HL-60 (cell line): ENCODE data around the gene TIGD1.

Experiments used
- DNase-seq, 2 experiments: peaks; one replicate each; pipeline ENCODE4 v3.0.0-alpha.2; 2010 to 2020; ENCODE audit warnings: low read depth in 1 of 2, low spot score in 1 of 2
- H3K27ac ChIP-seq: fragments of 250-450 bp; sonication (Bioruptor Pico); replicated peaks from 2 replicates; pipeline ENCODE4 v1.5.1; 2020; ENCODE audit warnings: mild to moderate bottlenecking, moderate library complexity
- H3K27me3 ChIP-seq: fragments of 250-450 bp; sonication (Bioruptor Pico); 2 replicates; pipeline ENCODE4 v1.5.1; 2021; ENCODE audit warnings: mild to moderate bottlenecking, moderate library complexity; ENCODE audit not compliant: insufficient read depth, poor library complexity, severe bottlenecking
- H3K4me3 ChIP-seq: replicated peaks from 2 replicates; pipeline ENCODE4 v1.5.1; 2011; ENCODE audit warnings: mild to moderate bottlenecking, control low read depth, low read length; ENCODE audit not compliant: insufficient read depth
- GABPA ChIP-seq: IDR thresholded peaks from 2 replicates; pipeline ENCODE4 v1.6.1; 2012; ENCODE audit warnings: low read depth
- POLR2AphosphoS5 ChIP-seq: IDR thresholded peaks from 2 replicates; pipeline ENCODE4 v1.6.1; 2012; ENCODE audit warnings: low read depth
- SPI1 ChIP-seq: IDR thresholded peaks from 2 replicates; pipeline ENCODE4 v1.6.1; 2012; ENCODE audit warnings: low read depth, mild to moderate bottlenecking, borderline replicate concordance
- TF ChIP-seq, protein P1 (sequence below): IDR thresholded peaks from 2 replicates; pipeline ENCODE4 v1.6.1; 2012; ENCODE audit warnings: low read depth; ENCODE audit not compliant: insufficient replicate concordance
- TF ChIP-seq, protein P2 (sequence below): IDR thresholded peaks from one replicate; pipeline ENCODE4 v1.5.1; 2011; ENCODE audit warnings: low read length, control low read depth, inconsistent platforms; ENCODE audit not compliant: insufficient read depth

The TIGD1 gene

DNA sequence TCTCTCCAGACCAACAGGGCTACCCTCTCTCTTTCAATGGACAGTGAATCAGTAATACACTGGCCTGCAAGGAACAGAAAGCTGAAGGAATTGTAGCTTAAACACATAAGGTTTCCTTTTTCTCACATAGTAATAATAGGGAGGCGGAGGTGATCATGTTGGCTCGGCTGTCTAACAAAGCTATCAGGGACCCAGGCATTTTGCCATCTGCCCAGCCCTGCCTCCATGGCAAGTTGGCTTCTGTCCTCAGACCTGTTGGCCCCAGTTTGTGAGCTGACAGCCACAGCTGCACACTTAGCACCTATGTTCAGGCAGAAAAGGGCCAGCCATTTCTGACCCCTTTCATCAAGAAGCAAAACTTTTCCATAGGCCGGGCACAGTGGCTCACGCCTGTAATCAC, 12.9 kb downstream of the TIGD1 start:
- no peaks in the 10 kb centered on the region for H3K27me3 ChIP-seq
- TF ChIP-seq SPI1 = no peak
- TF ChIP-seq, protein P1, sequence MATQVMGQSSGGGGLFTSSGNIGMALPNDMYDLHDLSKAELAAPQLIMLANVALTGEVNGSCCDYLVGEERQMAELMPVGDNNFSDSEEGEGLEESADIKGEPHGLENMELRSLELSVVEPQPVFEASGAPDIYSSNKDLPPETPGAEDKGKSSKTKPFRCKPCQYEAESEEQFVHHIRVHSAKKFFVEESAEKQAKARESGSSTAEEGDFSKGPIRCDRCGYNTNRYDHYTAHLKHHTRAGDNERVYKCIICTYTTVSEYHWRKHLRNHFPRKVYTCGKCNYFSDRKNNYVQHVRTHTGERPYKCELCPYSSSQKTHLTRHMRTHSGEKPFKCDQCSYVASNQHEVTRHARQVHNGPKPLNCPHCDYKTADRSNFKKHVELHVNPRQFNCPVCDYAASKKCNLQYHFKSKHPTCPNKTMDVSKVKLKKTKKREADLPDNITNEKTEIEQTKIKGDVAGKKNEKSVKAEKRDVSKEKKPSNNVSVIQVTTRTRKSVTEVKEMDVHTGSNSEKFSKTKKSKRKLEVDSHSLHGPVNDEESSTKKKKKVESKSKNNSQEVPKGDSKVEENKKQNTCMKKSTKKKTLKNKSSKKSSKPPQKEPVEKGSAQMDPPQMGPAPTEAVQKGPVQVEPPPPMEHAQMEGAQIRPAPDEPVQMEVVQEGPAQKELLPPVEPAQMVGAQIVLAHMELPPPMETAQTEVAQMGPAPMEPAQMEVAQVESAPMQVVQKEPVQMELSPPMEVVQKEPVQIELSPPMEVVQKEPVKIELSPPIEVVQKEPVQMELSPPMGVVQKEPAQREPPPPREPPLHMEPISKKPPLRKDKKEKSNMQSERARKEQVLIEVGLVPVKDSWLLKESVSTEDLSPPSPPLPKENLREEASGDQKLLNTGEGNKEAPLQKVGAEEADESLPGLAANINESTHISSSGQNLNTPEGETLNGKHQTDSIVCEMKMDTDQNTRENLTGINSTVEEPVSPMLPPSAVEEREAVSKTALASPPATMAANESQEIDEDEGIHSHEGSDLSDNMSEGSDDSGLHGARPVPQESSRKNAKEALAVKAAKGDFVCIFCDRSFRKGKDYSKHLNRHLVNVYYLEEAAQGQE = no peak
- TF ChIP-seq, protein P2, sequence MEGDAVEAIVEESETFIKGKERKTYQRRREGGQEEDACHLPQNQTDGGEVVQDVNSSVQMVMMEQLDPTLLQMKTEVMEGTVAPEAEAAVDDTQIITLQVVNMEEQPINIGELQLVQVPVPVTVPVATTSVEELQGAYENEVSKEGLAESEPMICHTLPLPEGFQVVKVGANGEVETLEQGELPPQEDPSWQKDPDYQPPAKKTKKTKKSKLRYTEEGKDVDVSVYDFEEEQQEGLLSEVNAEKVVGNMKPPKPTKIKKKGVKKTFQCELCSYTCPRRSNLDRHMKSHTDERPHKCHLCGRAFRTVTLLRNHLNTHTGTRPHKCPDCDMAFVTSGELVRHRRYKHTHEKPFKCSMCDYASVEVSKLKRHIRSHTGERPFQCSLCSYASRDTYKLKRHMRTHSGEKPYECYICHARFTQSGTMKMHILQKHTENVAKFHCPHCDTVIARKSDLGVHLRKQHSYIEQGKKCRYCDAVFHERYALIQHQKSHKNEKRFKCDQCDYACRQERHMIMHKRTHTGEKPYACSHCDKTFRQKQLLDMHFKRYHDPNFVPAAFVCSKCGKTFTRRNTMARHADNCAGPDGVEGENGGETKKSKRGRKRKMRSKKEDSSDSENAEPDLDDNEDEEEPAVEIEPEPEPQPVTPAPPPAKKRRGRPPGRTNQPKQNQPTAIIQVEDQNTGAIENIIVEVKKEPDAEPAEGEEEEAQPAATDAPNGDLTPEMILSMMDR = no peak
- no peak for TF ChIP-seq POLR2AphosphoS5
- no peak for TF ChIP-seq GABPA
- DNase-seq = no peak
- H3K27ac ChIP-seq = no peak overlapping the region
- H3K4me3 ChIP-seq = no peak overlapping the region

GRCh38 chr2:232537079-232537478, 13.3 kb downstream of the TIGD1 start:
- DNase-seq = no peak
- Histone ChIP-seq H3K4me3 (no peak overlapping the region), H3K27me3 (no peaks in the 10 kb centered on the region), H3K27ac (no peak overlapping the region)
- TF ChIP-seq GABPA (no peak), SPI1 (no peak), POLR2AphosphoS5 (no peak)
- TF ChIP-seq, protein P2 = no peak
- TF ChIP-seq, protein P1 = no peak

DNA sequence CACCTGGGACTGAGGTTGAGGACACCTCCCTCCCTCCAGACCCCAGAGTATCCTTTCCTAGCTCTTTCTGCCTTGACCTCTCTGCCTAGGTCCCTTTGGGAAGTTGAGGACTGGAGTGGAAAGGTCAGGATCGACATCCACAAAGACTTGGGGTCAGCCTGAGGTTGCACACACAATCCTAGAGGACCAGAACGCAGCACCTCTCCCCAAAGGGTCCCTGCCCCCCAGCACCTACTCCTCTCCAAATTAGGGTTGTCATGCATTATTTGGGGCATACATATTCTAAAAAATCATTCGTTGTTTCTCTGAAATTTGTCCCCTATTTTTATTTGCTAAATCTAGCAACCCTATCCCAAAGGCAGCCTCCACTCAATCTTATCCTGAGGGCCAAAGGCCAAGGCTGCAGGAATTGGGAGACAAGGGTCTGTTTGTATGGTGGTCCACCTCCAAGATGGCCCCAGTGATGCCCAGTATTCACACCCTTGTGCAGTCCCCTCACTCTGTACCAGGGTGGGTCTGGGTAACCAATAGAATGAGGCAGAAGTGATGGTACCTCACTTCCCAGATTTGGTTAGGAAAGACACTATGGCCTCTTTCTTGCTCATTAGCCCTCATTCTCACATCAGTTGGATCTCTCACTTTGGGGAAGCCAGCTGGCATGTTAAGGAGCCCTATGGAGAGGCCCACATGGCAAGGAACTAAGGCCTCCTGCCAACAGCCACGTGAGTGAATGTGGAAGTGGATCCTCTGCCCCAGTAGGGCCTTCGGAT, 14.4 kb downstream of the TIGD1 start:
- H3K27ac ChIP-seq = no peak overlapping the region
- H3K27me3 ChIP-seq = no peaks in the 10 kb centered on the region
- no peak for DNase-seq
- TF ChIP-seq POLR2AphosphoS5 (no peak), SPI1 (no peak), GABPA (no peak)
- TF ChIP-seq, protein P1 = no peak
- TF ChIP-seq, protein P2 = no peak
- H3K4me3 ChIP-seq = no peak overlapping the region
